Bone marrow (tissue), 2 donors: ENCODE results near the gene GRM1.
A peak's percentile ranks its signal among the peaks of the same experiment; 100 is the strongest.

Experiments used
- DNase-seq, 2 donors: peaks; one replicate each; lab custom pipeline; 2025; lab: John Stamatoyannopoulos, UW

The GRM1 gene

DNA sequence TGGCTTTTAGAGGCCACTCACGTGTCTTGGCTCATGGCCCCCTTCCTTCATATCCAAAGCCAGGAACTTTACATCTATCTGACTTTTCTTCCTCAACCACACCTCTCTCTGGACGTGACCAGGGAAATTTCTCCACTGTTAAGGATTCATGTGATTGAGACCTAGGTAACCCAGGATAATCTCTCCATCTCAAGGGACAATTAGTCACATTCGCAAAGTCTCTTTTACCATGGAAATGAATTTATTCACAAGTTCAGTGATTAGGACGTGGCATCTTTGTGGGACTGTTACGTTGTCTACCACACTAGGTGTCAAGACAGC is 287.3 kb downstream of the GRM1 start:
- no peak for DNase-seq

DNA sequence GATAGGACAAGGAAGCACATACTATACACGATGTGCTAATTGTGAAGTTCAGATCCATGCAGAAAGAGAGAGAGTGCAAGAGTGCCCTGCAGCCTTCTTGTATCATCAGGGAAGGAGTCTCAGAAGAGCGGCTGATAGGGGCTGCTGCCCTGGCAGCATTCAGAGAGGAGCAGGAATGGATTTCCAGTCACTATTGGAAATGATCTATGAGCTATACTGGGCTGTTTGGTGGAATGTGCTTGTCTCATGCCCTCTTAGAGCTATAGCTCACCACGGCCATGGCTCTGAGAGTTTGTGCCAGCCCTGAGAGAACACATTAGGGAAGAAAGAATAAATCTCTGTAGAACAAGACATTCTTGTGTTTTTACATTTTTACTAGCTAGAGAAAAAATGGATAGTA is 302.2 kb downstream of the GRM1 start:
- no peak for DNase-seq

DNA sequence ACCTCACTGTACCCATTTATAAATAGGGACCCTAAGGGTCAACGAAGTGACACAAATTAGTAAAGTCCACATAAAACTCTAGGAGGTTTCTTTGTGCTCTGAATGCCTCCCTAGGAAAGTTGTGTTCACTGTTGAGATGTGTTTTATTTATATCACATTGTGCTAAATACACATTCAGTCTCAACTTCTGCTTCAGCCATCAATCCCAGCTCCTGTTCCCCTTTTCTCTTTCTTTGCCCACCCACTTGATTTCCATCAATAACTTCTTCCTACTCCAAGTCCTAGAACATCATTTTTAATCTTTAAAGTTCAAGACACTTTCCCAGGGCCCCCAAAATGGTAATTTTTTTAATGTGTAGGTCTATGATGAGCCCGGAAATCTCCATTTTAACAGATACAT is 306.5 kb downstream of the GRM1 start:
- no peak for DNase-seq

DNA sequence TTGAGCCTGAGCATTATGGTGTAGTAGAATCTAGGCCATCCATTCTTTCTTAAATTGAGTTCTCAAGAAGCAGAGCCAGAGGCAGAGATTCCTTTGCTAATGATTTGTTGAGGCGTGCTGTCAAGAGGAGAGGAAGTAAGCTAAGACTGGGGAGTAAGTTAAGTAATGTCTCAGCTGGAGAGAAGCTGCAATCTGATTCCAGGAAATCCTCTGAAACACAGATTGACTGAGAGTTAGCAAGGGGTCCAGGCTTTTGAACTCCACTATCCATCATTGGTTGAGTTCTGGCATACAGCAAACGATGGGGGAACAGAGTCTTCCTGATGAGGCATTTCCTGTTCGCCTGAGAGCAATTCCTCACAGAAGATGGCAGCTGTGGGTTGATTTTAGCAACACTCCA is 307.3 kb downstream of the GRM1 start:
- DNase-seq = no peak

DNA sequence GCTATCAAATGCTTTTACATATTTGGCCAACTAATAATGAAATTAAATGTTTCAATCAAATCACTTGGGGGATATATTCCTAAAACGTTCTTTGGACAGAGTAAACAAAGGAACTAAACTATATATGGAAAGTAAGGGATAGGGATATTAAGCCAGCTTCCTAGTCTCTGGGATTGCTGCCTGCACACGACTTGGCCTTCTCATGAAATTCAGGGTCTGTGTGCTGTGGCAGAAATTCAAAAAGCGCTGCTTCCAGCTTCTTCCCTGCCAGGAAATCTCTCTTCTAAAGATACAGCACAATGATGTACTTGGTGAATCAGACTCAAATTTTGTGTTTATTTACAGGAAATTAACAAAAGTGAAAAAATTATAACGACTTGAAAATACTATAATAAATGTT is 308.5 kb downstream of the GRM1 start:
- no peak for DNase-seq

DNA sequence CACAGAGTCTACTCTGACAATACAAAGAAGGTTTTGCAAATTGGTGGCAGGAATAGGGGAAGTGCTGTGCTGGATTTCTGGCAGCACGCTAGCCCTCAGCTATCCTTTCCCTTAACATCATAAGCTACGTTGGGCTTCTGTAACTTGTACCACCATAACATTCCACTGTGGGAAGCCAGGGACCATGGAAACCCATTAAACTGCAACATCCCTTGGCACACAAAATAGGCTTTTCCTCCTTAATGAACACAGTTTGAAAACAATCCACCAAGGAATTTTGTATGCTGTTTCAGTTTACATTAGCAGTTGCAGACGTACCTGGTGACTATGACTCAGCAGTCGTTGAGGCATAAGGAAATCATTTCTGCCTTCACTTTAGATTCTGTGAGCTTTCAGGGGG is 310.9 kb downstream of the GRM1 start:
- DNase-seq = no peak

DNA sequence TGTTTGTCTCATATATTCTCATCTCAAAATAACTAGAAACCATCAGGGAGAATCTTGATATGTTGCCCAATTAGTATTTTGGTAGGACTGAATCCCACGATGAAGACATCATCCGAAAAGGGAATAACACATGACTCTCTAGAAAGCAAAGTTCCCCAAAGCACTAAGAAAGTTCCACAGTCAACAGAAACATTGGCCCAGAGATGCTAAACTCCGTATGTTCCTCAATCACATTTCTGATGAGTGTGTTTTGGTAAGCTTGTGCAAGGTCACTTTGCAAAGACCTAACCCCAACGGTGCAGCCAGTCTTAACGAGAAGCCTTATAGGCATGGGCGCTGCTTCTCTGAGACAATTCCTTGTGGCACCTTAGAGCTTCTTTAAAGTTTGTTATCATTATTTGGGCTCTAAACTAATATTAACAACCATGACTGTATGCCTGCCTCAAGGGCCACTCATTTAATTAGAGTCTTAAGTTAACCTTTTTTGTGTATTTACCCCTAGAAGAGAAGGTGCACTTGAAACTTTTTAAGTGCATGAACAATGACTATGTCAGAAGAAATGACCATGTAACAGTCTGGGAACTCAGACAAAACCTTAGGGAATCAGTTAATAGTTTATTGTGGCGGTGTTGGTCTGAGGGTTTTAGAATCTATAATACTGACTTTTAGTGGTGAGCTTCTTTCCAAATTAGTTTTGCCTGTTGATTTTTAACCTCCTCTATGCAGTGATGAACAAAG is 312.8 kb downstream of the GRM1 start:
- DNase-seq = no peak

DNA sequence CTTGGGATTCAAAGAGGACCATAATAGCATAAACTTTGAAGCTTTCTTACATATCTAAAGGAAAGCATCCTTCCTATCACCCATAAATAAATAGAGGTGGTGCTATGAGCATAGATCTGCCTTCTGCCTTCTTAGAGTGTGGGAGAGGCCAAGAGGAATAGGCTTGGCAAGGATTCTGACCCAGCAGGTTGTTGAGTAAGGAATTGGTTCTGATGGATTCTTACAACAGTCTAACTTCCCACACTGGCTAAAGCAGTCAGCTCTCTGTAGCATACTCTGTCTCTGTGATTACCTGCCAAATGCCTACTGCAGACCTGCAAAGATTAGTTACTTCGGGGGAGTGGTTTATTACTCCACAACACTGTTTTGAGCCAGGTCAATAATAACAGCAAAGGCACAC is 316.7 kb downstream of the GRM1 start:
- DNase-seq = no peak

DNA sequence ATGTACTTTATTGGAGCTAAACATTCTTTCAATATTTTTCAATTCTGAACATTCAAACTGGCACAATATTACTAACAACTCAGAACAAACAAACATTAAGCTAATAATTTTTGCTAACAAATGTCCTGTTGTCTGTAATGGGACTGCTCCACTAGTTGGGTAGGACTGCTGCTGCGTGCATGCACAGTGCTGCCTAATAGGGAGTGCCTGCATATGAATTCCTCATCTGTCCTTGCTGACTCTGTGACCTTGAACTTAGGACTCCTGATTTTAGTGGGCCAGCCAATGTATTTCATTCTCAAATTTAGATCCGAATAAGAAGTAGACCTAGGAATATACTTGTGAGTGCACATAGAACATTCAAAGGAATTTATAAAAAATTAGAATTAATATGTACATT is 318.2 kb downstream of the GRM1 start:
- no peak for DNase-seq

DNA sequence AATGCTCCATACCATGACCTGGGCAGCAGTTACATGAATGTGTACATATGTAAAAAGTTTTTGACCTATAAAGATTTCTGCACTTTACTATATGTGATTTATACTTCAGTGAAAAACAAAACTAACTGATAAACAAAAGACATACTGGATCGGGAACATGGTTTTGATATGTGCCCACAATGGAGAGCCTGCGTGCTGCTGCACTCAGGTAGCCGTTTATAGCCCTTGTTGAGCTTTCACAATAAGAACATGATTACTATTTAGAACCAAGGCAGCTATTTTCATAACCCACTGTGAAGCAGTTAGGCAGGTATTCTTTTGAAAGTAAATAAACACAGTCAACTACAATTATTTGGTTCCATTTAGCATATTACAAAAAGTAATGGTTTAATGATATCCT is 318.8 kb downstream of the GRM1 start:
- DNase-seq = no peak

DNA sequence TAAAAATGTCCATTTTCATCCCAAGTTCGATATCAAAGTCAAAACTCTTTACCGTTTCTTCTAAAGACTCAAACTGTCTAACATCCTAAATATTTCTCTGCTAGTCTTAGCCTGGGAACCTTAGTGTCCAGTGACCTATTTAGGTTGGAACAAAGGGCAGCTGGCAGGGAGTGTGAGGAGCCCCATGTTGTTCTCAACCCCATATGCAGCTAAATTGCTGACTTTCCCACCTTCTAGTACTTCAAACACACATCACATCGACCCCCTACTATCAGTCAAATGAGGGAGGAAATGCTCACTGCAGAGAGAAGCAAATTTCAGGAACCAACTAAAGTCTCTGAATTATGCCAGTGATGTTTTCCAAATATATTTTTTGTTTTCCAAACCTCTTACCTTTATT is 322.2 kb downstream of the GRM1 start:
- DNase-seq = no peak

DNA sequence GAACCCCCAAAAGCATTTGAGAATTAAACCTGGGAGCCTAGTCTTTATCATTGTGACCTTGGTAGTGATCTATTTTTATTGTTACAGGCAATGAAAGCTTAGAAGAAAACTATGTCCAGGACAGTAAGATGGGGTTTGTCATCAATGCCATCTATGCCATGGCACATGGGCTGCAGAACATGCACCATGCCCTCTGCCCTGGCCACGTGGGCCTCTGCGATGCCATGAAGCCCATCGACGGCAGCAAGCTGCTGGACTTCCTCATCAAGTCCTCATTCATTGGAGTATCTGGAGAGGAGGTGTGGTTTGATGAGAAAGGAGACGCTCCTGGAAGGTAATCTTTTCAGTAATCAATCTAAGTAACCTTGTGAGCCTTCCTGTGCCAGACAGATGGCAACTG is 323.3 kb downstream of the GRM1 start:
- DNase-seq = no peak

DNA sequence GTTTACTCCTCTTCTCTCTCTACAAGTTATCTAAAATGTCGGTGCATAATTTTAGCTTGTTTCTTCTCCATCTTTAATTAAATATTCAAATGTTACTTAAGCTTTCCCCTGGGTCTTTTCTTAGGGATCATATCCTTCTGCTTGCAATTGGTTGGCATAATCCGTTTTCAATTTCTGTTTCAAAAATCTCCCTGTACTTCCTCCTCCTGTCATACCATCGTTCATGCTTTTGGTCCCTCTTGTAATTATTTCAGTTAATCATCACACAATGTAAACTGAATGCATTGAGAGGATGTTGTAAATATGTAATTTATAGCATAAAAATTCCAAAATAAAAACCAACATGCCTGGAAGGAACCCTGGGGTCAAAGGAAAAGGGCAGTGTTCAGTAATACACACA is 325.6 kb downstream of the GRM1 start:
- no peak for DNase-seq

DNA sequence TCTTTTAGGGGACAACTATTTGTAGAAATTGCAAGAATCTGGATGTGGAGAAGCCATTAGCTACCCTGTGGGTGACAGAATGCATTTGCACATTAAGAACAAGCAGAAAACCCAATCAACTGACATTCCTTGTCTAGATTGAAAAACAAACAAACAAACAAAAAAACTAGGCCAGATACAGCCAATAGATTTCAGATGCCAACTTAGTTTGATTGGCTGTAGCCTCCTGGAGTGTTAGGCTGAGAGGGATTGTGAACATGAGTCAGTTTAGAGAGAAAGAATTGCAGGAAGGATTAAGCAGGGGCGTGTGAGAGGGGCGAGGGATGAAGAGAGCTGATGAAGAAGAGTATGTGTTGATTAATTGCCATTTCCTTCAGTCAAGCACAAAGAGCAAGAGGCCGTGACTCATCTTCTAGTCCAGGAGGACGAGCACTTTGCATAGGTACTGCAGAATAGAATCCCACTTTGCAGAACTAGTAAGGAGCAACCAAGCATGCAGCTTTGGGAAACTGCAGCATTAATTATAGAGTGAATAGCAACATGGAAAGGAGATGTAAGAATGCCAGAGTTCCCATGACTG is 326.7 kb downstream of the GRM1 start:
- DNase-seq = no peak

DNA sequence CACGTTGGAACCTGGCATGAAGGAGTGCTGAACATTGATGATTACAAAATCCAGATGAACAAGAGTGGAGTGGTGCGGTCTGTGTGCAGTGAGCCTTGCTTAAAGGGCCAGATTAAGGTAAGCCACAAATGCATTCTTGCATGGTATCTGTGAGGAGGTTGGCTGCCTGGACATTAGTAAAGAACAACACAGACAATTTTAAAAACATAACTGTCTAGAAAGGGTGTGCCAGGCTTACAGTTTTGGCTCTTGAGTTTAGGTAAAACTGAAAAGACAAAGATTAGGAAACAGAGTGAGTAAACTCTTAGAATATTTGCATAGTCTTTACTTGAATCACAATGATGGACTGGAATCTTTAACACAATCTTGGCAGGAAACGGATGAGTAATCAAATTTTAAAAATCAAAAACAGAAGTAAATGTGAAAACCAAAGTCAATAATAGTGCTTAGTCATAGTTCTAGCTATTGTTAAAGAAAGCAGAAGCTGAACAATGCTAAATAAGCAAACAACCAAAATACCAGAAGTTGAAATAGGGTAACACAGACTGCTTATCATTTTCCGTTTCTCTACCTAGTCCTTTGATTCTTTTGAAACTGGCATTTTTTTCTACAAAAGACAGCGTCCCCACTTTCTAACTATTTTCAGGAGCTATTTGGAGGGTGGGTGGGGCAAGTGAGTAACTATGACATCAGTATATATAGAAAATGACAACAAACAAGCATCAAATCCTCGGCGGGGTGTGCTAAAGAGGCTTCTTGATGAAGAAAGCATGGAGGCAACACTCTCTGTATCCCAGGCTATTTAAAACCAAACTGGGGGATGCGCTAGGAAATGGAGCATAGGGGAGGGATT is 328.9 kb downstream of the GRM1 start:
- peak; percentile 17 to 86 for DNase-seq

DNA sequence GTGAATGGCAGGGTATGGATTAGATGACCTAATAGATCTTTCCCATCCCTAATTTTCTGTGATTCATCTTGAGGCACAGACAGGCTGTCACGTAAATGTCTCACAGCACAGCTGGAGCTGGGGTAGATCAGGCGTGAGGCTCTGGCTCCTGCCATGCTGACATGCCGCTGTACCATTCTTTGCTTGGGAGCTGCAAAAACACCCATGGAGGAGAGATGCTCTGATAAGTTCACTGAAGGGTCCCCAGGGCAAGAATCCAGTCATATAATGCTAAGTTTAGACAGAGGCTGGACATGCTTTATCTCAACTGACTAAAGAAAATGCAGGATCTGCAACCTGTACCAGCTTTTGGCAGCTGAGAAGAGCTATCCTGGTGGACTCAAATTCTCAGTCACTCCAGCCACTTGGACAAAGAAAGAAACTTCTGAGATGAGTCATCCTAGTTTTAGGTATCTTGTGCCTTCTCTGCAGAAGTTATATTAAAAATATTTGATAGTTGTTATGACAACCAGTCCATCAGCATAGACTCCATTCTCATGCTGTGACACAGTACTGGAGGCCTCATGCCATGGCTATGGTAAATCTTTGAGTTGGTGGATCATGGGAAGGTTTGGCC is 329.7 kb downstream of the GRM1 start:
- DNase-seq = peak in 1 of 2 donors; percentile 16

DNA sequence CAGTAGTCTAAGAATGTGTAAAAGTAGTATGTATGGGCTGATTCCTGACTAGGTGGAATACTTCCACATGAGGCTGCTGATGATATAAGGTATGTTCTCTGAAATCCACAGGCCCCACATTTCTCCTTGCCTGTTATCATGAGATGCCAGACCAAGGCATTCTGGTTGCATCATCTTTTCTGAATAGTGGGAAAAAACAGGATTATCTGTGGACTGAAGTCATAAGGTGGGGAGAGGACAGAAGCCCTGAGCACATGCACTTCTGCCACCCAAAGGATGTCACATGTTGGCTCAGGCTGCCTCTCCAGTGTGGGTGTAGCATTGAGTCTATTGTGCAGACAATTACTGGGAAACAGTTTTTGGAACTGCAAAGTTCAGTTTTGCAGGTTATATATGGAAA is 330.3 kb downstream of the GRM1 start:
- DNase-seq = no peak

DNA sequence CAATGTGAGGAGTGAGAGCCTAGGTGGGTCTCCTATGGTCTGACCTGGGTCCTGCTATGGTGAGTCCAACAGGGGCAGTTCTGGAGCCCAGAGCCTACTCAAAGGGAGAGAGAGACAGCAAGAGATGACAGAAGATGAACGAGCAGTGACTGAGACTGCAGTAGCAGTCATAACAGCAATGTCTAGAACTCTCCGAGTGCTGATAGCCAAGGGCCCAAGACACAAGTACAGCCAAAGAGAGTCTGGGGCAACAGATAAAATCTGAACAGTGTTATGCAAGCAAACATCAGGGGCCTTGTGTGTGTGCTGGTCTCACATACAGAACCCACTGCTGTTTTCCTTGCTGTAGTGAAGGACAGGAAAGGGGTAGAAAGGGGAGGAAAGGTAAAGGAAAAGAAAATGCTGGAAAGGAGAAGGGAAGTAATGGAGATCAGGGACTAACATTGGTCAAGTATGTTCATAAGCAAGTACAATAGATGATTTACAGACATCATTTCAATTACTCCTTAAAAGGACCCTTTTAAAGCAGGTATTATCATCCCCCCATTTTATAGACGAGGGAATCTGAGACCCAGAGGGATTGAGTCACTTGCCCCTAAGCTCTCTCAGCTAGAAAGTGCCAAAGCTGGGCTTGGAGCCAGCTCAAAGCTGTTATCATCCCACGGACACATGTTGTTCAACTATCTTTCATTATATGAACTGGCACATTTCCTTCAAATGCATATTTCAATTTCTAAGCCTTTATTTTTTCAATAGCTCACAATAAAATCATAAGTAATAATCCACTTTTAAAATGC is 332.5 kb downstream of the GRM1 start:
- DNase-seq = no peak

DNA sequence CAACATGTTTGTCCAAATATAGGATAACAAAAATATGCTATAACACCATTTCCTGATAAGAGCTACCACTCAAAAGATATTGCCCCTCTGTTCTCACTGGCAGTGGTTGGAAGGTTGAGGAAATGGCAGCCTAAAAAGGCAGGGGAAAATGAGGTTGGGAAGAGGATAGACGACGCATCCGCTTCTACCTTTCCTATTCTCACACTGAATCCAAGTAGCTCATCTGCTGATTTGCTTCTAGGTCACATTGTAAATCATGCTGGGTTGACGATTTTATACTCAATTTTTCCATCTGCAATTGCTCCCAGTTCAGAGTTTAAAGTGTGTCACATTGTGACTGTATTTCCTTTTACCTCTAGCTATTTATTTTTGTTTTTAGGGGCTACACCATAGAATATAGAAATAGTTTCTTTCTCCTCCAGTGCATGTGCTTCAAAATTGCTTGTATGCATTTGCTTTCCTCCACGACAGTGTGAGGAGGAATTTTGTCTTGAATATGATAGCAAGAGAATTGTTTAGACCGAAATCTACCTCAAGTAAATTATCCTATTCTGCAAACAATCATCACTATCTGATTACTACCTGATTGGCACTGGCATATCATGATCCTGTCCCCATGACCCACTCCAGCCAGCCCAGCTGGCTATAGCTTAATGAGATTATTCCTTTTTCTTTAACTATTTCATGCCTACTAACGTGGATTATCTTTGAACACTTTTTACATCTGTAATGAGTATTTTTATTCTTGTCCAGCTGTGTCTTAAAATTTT is 335.2 kb downstream of the GRM1 start:
- DNase-seq = no peak

DNA sequence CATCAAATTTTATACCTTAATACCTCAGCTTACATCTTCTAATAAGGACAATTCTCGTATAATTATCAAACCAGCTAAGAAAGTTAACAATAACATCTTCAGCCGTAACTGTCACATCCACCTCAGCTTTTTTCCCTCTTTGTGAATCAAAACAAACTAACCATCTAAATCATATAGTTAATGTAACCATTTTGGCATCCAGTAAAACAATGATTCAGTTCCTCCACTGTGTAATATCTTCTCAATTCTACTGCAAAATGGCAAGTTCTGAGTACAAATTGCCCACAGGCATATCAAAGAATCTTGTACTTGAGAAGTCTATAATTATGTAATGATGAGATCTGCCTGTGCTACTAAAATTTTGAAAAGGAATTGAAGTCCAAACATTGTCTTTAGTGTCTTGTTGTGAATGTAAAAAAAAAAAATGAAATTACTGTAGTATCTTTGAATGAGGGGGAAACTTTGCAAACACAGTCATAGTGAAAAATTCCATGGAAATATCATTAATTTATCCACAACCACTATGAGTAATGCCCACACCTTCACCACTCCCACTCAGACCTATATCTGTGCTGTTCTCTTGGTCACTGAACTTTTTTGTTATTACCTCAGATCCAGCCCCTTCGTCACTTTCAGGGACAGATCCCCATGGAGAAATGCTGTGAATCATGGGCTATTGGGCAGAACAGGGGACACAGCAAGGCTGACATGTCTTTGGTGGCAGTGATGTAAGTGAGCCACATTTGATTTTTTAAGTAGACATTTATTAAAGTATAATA is 336.1 kb downstream of the GRM1 start:
- DNase-seq = no peak

DNA sequence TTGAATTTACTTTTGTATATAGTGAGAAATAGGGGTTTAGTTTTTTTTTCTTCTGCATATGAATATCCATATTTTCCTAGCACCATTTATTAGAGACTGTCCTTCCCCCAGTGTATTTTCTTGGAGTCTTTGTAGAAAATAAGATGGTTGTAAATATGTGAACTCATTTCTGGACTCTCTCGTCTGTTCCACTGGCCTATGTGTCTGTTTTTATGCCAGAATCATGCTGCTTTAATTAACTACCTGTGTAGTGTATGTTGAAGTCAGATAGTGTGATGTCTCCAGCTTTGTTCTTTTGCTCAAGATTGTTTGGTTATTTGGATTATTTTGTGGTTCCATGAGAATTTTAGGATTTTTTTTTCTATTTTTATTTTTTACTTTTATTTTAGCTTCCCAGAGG is 338.2 kb downstream of the GRM1 start:
- DNase-seq = no peak
